HL-60 (cell line): ENCODE data around the gene IGSF10.

Experiments
- SPI1 ChIP-seq: IDR thresholded peaks from 2 replicates; pipeline ENCODE4 v1.6.1; 2012; ENCODE audit warnings: low read depth, mild to moderate bottlenecking, borderline replicate concordance
- TF ChIP-seq, protein P1 (sequence below): IDR thresholded peaks from one replicate; pipeline ENCODE4 v1.5.1; 2011; ENCODE audit warnings: low read length, control low read depth, inconsistent platforms; ENCODE audit not compliant: insufficient read depth
- TF ChIP-seq, protein P2 (sequence below): IDR thresholded peaks from 2 replicates; pipeline ENCODE4 v1.6.1; 2012; ENCODE audit warnings: low read depth; ENCODE audit not compliant: insufficient replicate concordance

GRCh38 chr3:151428386-151428785 is 32.5 kb downstream of the IGSF10 start:
- TF ChIP-seq, protein P1, sequence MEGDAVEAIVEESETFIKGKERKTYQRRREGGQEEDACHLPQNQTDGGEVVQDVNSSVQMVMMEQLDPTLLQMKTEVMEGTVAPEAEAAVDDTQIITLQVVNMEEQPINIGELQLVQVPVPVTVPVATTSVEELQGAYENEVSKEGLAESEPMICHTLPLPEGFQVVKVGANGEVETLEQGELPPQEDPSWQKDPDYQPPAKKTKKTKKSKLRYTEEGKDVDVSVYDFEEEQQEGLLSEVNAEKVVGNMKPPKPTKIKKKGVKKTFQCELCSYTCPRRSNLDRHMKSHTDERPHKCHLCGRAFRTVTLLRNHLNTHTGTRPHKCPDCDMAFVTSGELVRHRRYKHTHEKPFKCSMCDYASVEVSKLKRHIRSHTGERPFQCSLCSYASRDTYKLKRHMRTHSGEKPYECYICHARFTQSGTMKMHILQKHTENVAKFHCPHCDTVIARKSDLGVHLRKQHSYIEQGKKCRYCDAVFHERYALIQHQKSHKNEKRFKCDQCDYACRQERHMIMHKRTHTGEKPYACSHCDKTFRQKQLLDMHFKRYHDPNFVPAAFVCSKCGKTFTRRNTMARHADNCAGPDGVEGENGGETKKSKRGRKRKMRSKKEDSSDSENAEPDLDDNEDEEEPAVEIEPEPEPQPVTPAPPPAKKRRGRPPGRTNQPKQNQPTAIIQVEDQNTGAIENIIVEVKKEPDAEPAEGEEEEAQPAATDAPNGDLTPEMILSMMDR: no peak
- TF ChIP-seq SPI1: no peak
- TF ChIP-seq, protein P2, sequence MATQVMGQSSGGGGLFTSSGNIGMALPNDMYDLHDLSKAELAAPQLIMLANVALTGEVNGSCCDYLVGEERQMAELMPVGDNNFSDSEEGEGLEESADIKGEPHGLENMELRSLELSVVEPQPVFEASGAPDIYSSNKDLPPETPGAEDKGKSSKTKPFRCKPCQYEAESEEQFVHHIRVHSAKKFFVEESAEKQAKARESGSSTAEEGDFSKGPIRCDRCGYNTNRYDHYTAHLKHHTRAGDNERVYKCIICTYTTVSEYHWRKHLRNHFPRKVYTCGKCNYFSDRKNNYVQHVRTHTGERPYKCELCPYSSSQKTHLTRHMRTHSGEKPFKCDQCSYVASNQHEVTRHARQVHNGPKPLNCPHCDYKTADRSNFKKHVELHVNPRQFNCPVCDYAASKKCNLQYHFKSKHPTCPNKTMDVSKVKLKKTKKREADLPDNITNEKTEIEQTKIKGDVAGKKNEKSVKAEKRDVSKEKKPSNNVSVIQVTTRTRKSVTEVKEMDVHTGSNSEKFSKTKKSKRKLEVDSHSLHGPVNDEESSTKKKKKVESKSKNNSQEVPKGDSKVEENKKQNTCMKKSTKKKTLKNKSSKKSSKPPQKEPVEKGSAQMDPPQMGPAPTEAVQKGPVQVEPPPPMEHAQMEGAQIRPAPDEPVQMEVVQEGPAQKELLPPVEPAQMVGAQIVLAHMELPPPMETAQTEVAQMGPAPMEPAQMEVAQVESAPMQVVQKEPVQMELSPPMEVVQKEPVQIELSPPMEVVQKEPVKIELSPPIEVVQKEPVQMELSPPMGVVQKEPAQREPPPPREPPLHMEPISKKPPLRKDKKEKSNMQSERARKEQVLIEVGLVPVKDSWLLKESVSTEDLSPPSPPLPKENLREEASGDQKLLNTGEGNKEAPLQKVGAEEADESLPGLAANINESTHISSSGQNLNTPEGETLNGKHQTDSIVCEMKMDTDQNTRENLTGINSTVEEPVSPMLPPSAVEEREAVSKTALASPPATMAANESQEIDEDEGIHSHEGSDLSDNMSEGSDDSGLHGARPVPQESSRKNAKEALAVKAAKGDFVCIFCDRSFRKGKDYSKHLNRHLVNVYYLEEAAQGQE: no peak
